OCI-LY7 (cell line): ENCODE data around the gene ITGB2.

ENCODE experiments used
- EZH2phosphoT487 ChIP-seq: fragments of 200-600 bp; sonication (generic); IDR thresholded peaks from 2 replicates; pipeline ENCODE4 v1.6.1; 2018; ENCODE audit warnings: low read depth, borderline replicate concordance, mild to moderate bottlenecking, mixed run types, antibody characterized with exemption, low read length, moderate library complexity, mixed read lengths
- TF ChIP-seq, protein P1 (sequence below): fragments of 200-600 bp; sonication (generic); conservative IDR thresholded peaks from 2 replicates; pipeline ENCODE4 v1.5.1; 2014; ENCODE audit warnings: mild to moderate bottlenecking, antibody characterized with exemption, low read length, moderate library complexity, mixed read lengths

- TF ChIP-seq, protein P1, sequence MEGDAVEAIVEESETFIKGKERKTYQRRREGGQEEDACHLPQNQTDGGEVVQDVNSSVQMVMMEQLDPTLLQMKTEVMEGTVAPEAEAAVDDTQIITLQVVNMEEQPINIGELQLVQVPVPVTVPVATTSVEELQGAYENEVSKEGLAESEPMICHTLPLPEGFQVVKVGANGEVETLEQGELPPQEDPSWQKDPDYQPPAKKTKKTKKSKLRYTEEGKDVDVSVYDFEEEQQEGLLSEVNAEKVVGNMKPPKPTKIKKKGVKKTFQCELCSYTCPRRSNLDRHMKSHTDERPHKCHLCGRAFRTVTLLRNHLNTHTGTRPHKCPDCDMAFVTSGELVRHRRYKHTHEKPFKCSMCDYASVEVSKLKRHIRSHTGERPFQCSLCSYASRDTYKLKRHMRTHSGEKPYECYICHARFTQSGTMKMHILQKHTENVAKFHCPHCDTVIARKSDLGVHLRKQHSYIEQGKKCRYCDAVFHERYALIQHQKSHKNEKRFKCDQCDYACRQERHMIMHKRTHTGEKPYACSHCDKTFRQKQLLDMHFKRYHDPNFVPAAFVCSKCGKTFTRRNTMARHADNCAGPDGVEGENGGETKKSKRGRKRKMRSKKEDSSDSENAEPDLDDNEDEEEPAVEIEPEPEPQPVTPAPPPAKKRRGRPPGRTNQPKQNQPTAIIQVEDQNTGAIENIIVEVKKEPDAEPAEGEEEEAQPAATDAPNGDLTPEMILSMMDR: no peak
- no peak for TF ChIP-seq EZH2phosphoT487
These were observed 66.9 kb downstream of the ITGB2 start for GRCh38 chr21:44853601-44854390.
